ENCODE measurements around the gene NDST1. TPM values are rescaled to one million over a fixed set of nuclear protein-coding genes. Genes with fewer than 3 reads are reported as not detected.

The NDST1 gene
- total RNA-seq, 1 experiment from 2014 or later, result 69.9 TPM

DNA sequence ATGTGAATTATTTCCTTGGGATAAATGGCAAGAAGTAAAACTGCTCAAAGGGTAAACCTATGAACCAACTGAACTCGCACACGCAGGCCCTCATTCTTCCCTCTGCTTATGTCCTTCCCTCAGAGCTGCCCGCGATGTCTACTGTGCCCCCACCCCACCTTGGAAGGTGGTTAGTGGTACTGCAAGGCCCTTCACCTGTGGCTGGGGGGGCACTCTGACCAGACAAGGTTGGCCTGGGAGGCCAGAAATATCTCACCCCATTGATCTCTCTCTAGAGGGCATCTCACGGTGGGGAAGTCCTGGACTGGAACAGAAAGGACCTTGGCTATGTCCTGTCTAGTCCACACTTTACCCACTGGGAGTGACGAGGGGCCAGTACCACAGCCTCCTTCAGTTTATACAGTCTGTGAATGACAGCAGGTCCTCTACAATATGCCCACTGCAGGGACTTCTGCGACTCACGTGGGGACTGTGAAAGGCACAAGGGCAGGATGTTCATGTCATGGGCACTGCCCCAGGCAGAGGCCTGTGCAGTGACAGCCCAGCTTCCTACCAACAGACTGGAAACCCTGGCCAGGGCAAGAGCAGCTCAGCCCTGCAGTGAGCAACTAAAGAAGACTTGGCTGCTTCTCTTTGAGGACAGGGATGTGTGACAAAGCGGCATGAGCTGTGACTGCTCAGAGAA is 75.8 kb downstream of the NDST1 start (continued):
- TF ChIP-seq, protein P1, sequence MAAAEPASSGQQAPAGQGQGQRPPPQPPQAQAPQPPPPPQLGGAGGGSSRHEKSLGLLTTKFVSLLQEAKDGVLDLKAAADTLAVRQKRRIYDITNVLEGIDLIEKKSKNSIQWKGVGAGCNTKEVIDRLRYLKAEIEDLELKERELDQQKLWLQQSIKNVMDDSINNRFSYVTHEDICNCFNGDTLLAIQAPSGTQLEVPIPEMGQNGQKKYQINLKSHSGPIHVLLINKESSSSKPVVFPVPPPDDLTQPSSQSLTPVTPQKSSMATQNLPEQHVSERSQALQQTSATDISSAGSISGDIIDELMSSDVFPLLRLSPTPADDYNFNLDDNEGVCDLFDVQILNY (CRISPR knock-in tag; IDR thresholded peaks at IDR 0.05), result no peak
- TF ChIP-seq, protein P2, sequence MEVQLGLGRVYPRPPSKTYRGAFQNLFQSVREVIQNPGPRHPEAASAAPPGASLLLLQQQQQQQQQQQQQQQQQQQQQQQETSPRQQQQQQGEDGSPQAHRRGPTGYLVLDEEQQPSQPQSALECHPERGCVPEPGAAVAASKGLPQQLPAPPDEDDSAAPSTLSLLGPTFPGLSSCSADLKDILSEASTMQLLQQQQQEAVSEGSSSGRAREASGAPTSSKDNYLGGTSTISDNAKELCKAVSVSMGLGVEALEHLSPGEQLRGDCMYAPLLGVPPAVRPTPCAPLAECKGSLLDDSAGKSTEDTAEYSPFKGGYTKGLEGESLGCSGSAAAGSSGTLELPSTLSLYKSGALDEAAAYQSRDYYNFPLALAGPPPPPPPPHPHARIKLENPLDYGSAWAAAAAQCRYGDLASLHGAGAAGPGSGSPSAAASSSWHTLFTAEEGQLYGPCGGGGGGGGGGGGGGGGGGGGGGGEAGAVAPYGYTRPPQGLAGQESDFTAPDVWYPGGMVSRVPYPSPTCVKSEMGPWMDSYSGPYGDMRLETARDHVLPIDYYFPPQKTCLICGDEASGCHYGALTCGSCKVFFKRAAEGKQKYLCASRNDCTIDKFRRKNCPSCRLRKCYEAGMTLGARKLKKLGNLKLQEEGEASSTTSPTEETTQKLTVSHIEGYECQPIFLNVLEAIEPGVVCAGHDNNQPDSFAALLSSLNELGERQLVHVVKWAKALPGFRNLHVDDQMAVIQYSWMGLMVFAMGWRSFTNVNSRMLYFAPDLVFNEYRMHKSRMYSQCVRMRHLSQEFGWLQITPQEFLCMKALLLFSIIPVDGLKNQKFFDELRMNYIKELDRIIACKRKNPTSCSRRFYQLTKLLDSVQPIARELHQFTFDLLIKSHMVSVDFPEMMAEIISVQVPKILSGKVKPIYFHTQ (CRISPR knock-in tag; IDR thresholded peaks at IDR 0.05), result no peak

DNA sequence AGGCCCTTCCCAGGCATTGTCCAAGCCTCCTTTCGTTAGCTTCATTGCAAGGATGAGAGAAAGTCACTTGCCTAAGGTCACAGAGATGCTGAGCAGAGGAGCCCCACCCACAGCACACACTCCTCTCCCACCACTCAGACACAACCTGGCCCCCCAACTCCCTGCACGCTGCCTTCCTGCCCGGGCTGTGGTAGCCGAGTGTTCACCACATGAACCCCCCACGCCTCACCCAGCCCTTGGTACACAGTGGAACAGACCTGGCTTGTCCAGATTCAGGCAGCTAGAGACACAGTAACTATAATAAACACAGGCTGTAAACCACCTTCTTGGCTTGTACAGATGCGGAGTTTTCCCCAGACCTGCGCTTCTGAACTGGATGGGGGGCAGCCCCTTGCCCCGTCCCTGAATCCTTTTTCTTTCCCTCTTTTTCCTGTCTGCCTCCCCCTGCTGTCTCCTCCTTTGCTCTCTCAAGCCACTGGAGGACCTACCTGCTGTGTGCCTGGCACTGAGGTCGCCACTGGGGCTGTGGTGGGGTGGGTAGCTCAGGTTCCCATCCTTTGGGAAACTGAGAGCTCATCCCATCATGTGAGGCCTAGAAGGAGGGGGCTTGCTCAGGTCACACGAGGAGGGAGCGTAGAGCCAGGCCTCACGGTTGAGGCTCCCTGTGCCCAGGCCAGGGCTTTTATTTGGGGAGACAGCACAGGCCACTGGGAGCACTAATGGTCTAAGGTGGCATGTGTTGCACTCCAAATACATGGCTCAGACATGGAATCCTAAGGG is 76.8 kb downstream of the NDST1 start:
- Mint-ChIP-seq H3K4me1 (peaks cover 3% of the 10 kb centered on the region), H3K27ac (no peak overlapping the region), H3K36me3 (no peaks in the 10 kb centered on the region), H3K27me3 (ENCODE audit: low read depth) (no peaks in the 10 kb centered on the region), H3K9me3 (no peaks in the 10 kb centered on the region), H3K4me3 (no peak overlapping the region)
- ATAC-seq (no peak), DNase-seq (ENCODE audit: low spot score) (no peak)
- POLR2A ChIA-PET, result no interaction called here
- TF ChIP-seq EMX1 (CRISPR knock-in tag; IDR thresholded peaks at IDR 0.05) (no peak), SMAD4 (CRISPR knock-in tag; IDR thresholded peaks at IDR 0.05) (no peak), SP1 (CRISPR knock-in tag; conservative IDR thresholded peaks at IDR 0.05) (no peak), RORB (CRISPR knock-in tag; IDR thresholded peaks at IDR 0.05) (no peak), SOX15 (CRISPR knock-in tag; IDR thresholded peaks at IDR 0.05) (no peak), NFE2L1 (CRISPR knock-in tag; IDR thresholded peaks at IDR 0.05) (no peak)
- TF ChIP-seq, protein P3, sequence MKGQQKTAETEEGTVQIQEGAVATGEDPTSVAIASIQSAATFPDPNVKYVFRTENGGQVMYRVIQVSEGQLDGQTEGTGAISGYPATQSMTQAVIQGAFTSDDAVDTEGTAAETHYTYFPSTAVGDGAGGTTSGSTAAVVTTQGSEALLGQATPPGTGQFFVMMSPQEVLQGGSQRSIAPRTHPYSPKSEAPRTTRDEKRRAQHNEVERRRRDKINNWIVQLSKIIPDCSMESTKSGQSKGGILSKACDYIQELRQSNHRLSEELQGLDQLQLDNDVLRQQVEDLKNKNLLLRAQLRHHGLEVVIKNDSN (CRISPR knock-in tag; IDR thresholded peaks at IDR 0.05), result no peak
- TF ChIP-seq, protein P4, sequence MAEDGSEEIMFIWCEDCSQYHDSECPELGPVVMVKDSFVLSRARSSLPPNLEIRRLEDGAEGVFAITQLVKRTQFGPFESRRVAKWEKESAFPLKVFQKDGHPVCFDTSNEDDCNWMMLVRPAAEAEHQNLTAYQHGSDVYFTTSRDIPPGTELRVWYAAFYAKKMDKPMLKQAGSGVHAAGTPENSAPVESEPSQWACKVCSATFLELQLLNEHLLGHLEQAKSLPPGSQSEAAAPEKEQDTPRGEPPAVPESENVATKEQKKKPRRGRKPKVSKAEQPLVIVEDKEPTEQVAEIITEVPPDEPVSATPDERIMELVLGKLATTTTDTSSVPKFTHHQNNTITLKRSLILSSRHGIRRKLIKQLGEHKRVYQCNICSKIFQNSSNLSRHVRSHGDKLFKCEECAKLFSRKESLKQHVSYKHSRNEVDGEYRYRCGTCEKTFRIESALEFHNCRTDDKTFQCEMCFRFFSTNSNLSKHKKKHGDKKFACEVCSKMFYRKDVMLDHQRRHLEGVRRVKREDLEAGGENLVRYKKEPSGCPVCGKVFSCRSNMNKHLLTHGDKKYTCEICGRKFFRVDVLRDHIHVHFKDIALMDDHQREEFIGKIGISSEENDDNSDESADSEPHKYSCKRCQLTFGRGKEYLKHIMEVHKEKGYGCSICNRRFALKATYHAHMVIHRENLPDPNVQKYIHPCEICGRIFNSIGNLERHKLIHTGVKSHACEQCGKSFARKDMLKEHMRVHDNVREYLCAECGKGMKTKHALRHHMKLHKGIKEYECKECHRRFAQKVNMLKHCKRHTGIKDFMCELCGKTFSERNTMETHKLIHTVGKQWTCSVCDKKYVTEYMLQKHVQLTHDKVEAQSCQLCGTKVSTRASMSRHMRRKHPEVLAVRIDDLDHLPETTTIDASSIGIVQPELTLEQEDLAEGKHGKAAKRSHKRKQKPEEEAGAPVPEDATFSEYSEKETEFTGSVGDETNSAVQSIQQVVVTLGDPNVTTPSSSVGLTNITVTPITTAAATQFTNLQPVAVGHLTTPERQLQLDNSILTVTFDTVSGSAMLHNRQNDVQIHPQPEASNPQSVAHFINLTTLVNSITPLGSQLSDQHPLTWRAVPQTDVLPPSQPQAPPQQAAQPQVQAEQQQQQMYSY (CRISPR knock-in tag; IDR thresholded peaks at IDR 0.05), result no peak
- TF ChIP-seq, protein P5, sequence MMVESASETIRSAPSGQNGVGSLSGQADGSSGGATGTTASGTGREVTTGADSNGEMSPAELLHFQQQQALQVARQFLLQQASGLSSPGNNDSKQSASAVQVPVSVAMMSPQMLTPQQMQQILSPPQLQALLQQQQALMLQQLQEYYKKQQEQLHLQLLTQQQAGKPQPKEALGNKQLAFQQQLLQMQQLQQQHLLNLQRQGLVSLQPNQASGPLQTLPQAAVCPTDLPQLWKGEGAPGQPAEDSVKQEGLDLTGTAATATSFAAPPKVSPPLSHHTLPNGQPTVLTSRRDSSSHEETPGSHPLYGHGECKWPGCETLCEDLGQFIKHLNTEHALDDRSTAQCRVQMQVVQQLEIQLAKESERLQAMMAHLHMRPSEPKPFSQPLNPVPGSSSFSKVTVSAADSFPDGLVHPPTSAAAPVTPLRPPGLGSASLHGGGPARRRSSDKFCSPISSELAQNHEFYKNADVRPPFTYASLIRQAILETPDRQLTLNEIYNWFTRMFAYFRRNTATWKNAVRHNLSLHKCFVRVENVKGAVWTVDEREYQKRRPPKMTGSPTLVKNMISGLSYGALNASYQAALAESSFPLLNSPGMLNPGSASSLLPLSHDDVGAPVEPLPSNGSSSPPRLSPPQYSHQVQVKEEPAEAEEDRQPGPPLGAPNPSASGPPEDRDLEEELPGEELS (CRISPR knock-in tag; IDR thresholded peaks at IDR 0.05), result no peak
- TF ChIP-seq, protein P6, sequence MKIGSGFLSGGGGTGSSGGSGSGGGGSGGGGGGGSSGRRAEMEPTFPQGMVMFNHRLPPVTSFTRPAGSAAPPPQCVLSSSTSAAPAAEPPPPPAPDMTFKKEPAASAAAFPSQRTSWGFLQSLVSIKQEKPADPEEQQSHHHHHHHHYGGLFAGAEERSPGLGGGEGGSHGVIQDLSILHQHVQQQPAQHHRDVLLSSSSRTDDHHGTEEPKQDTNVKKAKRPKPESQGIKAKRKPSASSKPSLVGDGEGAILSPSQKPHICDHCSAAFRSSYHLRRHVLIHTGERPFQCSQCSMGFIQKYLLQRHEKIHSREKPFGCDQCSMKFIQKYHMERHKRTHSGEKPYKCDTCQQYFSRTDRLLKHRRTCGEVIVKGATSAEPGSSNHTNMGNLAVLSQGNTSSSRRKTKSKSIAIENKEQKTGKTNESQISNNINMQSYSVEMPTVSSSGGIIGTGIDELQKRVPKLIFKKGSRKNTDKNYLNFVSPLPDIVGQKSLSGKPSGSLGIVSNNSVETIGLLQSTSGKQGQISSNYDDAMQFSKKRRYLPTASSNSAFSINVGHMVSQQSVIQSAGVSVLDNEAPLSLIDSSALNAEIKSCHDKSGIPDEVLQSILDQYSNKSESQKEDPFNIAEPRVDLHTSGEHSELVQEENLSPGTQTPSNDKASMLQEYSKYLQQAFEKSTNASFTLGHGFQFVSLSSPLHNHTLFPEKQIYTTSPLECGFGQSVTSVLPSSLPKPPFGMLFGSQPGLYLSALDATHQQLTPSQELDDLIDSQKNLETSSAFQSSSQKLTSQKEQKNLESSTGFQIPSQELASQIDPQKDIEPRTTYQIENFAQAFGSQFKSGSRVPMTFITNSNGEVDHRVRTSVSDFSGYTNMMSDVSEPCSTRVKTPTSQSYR (CRISPR knock-in tag; IDR thresholded peaks at IDR 0.05), result no peak
- CTCF ChIA-PET, result interaction anchor here (0.8 to 2.6 kb wide), 10 partner anchors 10 to 135 kb away, joined by 3 to 9 read pairs (median 4); no protein-coding TSS in a partner anchor
